Activated CD8-positive, alpha-beta T cell treated with anti-CD3 and anti-CD28 coated beads, Interleukin-2, amount 10 ng/mL, durations not matched to agents 7 days and 5 days (primary cell): ENCODE data around the gene AIF1L. TPM values are rescaled to one million over a fixed set of nuclear protein-coding genes. Genes with fewer than 3 reads are reported as not detected.

Experiments
- ATAC-seq: fragments of 150-1000 bp; cut with Tn5 transposase; one replicate; pipeline ENCODE4 v1.10.0; 2021; ENCODE audit warnings: moderate library complexity
- CTCF ChIA-PET: fragments of 350-600 bp; sonication (Branson Sonifier 250); formaldehyde crosslinking; loops from one replicate; lab custom pipeline; 2021; ENCODE audit warnings: antibody characterized with exemption; lab: Charles Lee
- POLR2A ChIA-PET: fragments of 350-600 bp; sonication (Branson Sonifier 250); formaldehyde crosslinking; loops from one replicate; lab custom pipeline; 2021; ENCODE audit warnings: antibody characterized with exemption; lab: Charles Lee
- DNase-seq: peaks from one replicate; pipeline ENCODE4 v3.0.0-alpha.2; 2020
- H3K27ac Mint-ChIP-seq: one replicate; pipeline ENCODE4 v1.8.0; 2021; ENCODE audit warnings: mild to moderate bottlenecking, mixed read lengths
- H3K27me3 Mint-ChIP-seq: one replicate; pipeline ENCODE4 v1.8.0; 2021; ENCODE audit warnings: low read depth, mixed read lengths
- H3K36me3 Mint-ChIP-seq: one replicate; pipeline ENCODE4 v1.8.0; 2021; ENCODE audit warnings: low read depth, mixed read lengths
- H3K4me1 Mint-ChIP-seq: one replicate; pipeline ENCODE4 v1.8.0; 2021; ENCODE audit warnings: low read depth, mixed read lengths
- H3K4me3 Mint-ChIP-seq: one replicate; pipeline ENCODE4 v1.8.0; 2021; ENCODE audit warnings: mild to moderate bottlenecking, mixed read lengths
- H3K9me3 Mint-ChIP-seq: one replicate; pipeline ENCODE4 v1.8.0; 2022; ENCODE audit warnings: mixed read lengths; ENCODE audit not compliant: insufficient read depth
- total RNA-seq, 2 experiments: library from RNA; stranded (reverse); gene quantifications; one replicate each; pipeline ENCODE4 v1.2.3, GENCODE V29; 2021

AIF1L gene
- total RNA-seq, 2 experiments from 2014 or later: 0.29 to 0.31 TPM

DNA sequence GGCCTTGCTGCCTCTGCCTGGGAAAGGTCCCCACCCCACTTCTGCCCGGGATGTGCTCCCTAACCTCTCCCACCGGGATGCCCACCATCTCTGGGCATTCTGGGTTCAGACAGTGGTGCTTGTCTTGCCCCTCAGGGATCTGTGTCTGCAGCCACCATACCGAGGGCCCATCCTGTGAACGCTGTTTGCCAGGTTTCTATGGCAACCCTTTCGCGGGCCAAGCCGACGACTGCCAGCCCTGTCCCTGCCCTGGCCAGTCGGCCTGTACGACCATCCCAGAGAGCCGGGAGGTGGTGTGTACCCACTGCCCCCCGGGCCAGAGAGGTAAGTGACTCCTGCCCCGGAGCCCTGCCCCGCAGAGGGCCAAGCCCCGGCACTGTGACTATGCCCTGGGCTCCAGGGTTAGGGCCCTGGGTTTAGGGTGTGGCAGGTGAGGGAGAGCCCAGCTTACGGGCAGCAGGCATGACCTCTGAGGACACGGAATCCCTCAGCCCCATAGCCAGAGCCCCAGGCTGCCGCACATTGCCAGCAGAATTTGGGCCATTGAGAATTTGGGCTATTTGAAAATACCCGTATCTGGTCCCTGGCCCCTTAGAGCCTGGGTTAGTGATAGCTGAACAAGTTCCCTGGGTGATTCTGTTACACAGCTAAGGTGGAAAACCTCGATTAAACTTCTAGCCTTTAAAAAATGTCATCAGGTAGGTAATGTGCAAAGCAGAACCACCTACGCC lies 35.3 kb upstream of the AIF1L start:
- ATAC-seq (no peak), DNase-seq (no peak)
- no peak overlapping the region for H3K27ac Mint-ChIP-seq
- no peak overlapping the region for H3K4me3 Mint-ChIP-seq
- ChIA-PET POLR2A (no interaction called here), CTCF (no interaction called here)
- no peaks in the 10 kb centered on the region for H3K4me1 Mint-ChIP-seq
- no peaks in the 10 kb centered on the region for H3K36me3 Mint-ChIP-seq
- H3K27me3 Mint-ChIP-seq: no peaks in the 10 kb centered on the region
- H3K9me3 Mint-ChIP-seq: no peaks in the 10 kb centered on the region

DNA sequence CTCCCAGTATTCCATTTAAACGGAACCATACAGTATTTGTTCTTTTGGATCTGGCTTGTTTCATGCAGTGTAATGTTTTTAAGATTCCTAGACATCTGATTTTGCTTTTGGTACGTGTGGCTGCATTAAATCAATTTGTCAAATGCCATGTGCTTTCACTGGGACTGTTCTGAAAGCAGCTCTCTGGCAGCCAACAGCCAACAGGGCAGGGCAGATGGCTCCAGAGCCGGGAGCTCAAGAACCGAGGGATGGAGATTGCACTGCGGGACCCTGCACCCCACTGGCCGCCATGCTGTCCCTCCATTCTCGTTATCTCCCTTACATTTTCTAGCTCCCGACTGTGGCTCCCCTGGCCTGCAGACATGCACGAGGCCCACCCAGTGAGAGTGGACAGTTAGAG lies 33.4 kb upstream of the AIF1L start:
- H3K27ac Mint-ChIP-seq: no peak overlapping the region

DNA sequence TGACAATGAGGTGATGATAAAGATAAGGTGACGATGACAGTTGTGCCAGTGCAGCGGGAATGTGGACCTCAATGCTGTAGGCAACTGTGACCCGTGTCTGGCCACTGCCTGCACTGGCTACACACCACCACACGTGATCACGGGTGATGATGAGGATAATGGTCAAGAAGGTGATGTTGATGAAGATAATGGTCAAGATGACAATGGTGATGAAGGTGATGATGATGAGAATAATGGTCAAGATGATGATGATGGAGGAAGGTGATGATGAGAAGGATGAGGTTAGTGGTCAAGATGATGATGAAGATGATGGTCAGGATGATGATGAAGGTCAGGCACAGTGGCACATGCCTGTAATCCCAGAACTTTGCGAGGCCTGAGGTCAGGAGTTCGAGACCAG lies 30.7 kb upstream of the AIF1L start:
- Mint-ChIP-seq H3K4me3 (no peak overlapping the region), H3K9me3 (no peaks in the 10 kb centered on the region), H3K27ac (no peak overlapping the region), H3K36me3 (no peaks in the 10 kb centered on the region), H3K27me3 (no peaks in the 10 kb centered on the region), H3K4me1 (no peaks in the 10 kb centered on the region)
- ChIA-PET CTCF (no interaction called here), POLR2A (no interaction called here)
- no peak for DNase-seq
- ATAC-seq: no peak

More for the DNA sequence above, 33.4 kb upstream of the AIF1L start:
- Mint-ChIP-seq H3K4me1 (no peaks in the 10 kb centered on the region), H3K9me3 (no peaks in the 10 kb centered on the region), H3K4me3 (no peak overlapping the region), H3K27me3 (no peaks in the 10 kb centered on the region), H3K36me3 (no peaks in the 10 kb centered on the region)
- CTCF ChIA-PET: interaction anchor here (1.3 to 1.4 kb wide), 2 partner anchors 9 to 274 kb away, joined by 4 to 8 read pairs; no protein-coding TSS in a partner anchor
- no peak for DNase-seq
- no peak for ATAC-seq
- POLR2A ChIA-PET: no interaction called here

DNA sequence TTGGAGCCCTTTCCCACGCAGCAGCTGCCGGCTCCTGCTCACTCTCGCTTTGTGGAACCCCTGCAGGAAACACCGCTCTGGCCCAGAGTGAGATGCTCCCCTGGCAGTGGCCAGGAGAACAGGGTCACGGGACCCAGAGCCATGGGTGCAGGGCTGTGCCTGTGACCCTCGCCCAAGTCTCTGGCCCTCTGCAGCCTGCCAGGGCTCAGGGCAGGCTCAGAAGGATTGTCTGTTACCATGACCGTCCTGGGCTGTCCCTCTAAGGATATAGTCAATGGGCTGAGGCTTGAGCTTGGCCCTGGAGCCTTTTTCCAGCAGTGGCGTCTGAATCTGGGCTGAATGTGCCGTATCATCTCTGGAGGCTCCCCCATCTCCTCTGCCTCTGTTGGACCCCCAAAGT lies 28.7 kb upstream of the AIF1L start:
- DNase-seq (no peak), ATAC-seq (no peak)
- ChIA-PET POLR2A (no interaction called here), CTCF (no interaction called here)
- no peaks in the 10 kb centered on the region for H3K27me3 Mint-ChIP-seq
- no peaks in the 10 kb centered on the region for H3K4me1 Mint-ChIP-seq
- H3K27ac Mint-ChIP-seq: no peak overlapping the region
- no peaks in the 10 kb centered on the region for H3K9me3 Mint-ChIP-seq
- H3K4me3 Mint-ChIP-seq: no peak overlapping the region
- H3K36me3 Mint-ChIP-seq: no peaks in the 10 kb centered on the region

DNA sequence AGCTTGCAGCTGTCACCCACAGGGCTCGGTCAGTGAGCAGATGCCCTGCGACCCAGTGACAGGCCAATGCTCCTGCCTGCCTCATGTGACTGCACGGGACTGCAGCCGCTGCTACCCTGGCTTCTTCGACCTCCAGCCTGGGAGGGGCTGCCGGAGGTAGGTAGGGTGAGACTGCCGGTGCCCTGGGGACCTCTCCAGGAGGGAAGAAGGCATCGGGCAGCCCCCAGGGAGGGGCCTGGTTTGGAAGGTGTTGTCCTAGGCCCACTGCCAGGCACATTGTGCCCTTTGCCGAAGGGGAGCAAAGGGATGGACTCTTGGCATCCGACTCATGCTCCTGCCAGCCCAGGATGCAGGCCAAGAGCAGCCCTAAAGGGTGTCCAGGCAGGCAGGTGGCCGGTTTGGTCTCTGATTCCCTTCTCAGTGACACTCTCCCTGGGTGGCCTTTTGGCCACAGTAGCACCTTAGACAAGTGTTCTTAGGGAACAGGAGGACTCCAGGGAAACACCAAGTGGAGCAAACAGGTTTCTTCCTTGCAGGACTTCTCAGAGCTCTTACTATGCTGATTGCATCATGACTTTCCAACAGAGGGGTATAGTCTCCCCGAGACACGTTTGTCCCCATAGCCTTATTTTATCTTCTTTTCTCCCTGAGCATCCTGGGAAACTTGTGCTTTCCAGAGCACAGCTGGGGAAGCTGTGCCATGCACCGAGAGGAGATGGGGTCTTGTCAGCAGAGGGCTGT lies 28.1 kb upstream of the AIF1L start:
- CTCF ChIA-PET: no interaction called here
- no peaks in the 10 kb centered on the region for H3K9me3 Mint-ChIP-seq
- no peak overlapping the region for H3K4me3 Mint-ChIP-seq
- H3K27me3 Mint-ChIP-seq: no peaks in the 10 kb centered on the region
- ATAC-seq (no peak), DNase-seq (no peak)
- no peak overlapping the region for H3K27ac Mint-ChIP-seq
- no peaks in the 10 kb centered on the region for H3K36me3 Mint-ChIP-seq
- POLR2A ChIA-PET: no interaction called here
- H3K4me1 Mint-ChIP-seq: no peaks in the 10 kb centered on the region

DNA sequence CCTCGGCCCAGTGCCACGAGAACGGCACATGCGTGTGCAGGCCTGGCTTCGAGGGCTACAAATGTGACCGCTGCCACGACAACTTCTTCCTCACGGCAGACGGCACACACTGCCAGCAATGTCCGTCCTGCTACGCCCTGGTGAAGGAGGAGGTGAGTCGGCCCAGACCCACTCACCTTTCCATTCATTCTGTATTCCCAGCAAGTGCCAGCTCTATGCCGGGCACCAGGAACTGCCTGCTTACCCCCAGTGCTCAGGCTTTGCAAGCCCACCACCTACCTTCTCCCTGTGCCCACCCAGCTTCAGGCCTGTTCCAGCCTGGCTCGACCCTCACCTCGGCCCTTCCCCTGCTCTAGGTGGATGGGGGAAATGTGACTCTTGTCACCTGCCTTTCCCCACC lies 26.6 kb upstream of the AIF1L start:
- Mint-ChIP-seq H3K4me1 (no peaks in the 10 kb centered on the region), H3K27ac (no peak overlapping the region), H3K4me3 (no peak overlapping the region), H3K36me3 (no peaks in the 10 kb centered on the region), H3K27me3 (no peaks in the 10 kb centered on the region), H3K9me3 (no peaks in the 10 kb centered on the region)
- POLR2A ChIA-PET: no interaction called here
- no peak for DNase-seq
- ATAC-seq: no peak
- CTCF ChIA-PET: no interaction called here

DNA sequence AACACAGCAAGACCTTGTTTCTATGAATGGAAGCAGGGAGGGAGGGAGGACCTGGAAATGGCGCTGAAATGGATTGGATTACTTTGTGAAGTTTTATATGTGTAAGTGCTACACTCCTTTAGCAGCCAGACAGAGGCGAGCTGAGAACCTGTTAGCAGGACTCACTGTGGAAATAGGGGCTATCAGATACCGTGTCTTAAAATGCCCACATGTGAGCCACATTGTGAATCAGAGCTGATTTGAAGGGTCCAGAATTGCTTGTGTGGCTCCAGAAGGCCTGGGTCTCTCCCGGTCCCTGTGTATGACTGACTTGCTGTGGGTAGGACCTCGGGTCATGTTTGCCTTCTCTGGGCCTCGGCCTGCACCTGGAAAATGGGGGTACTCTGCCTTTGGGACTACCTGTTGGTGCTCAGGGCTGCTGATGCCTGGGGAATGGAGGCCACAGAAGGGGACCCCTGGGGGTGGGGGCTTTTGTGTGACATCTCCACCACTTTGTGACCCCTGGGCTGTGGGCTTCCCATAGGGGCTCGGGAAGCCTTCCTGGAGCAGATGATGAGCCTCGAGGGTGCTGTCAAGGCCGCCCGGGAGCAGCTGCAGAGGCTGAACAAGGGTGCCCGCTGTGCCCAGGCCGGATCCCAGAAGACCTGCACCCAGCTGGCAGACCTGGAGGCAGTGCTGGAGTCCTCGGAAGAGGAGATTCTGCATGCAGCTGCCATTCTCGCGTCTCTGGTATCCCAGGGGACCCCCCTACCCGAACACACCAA lies 24.0 kb upstream of the AIF1L start:
- Mint-ChIP-seq H3K4me3 (no peak overlapping the region), H3K4me1 (peaks cover 2% of the 10 kb centered on the region), H3K27me3 (no peaks in the 10 kb centered on the region), H3K36me3 (no peaks in the 10 kb centered on the region), H3K27ac (no peak overlapping the region), H3K9me3 (no peaks in the 10 kb centered on the region)
- DNase-seq (no peak), ATAC-seq (no peak)
- CTCF ChIA-PET: no interaction called here
- POLR2A ChIA-PET: no interaction called here

DNA sequence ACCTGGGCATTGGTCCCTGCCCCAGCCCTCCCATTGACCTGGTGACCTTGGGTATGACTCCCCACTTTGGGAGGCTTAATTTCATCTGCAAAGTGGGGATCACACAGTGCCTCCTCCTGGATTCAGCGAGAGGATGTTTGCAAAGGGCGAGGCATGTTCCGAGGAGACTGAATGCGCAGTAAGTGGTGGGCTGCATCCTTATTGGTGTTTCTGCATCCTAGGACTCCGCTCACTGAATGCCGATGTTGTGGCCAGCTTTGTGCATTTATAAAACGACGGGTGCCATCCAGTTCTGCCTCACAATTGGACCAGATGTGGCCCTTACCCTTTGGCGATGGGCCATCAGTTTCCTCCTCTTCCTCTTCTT lies 23.5 kb upstream of the AIF1L start:
- Mint-ChIP-seq H3K27ac (no peak overlapping the region), H3K4me1 (peaks cover 2% of the 10 kb centered on the region), H3K9me3 (no peaks in the 10 kb centered on the region), H3K36me3 (no peaks in the 10 kb centered on the region), H3K4me3 (no peak overlapping the region), H3K27me3 (no peaks in the 10 kb centered on the region)
- POLR2A ChIA-PET: no interaction called here
- CTCF ChIA-PET: no interaction called here
- no peak for DNase-seq
- ATAC-seq: no peak

DNA sequence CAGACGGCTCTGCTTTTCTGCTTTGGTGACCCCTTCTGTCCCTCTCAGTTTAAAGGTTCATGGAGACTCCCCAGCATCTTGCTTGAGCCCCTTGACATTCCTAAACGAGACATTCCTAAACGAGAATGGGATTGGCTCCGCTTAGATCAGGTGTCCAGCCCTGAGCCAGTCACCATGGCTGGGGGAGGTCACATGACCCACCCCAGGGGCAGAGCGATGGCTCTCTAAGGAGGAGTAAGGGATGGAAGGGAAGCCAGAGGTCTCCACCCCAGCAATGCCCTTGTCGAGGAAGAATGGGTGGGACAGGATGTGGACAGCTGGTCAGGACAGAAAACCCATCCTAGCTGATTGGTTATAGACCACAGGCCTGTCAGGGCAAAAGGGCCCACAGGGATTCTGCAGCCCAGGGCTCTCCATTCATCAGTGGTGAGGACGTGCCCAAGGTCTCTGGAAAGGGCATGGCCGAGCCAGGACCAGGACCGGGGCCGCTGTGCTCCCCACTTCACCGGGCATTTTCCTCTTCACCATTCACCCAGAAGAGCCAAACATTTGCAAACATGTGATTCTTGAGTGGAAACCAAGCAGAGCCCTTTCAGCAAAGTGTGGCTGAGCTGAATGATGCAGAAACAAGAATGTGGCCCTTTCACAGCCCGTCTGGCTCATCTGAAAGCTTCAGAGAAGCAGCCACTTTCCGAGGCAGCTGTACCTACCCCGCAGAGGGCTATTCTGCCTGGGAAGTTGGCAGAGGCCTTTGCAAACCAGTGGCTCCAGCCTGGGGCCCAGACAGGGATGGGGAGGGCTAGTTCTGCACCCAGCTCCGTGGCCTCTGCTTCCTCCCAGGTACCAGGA lies 19.8 kb upstream of the AIF1L start:
- H3K27me3 Mint-ChIP-seq: no peaks in the 10 kb centered on the region
- H3K4me3 Mint-ChIP-seq: no peak overlapping the region
- CTCF ChIA-PET: no interaction called here
- POLR2A ChIA-PET: interaction anchor here (0.6 kb wide), 1 partner anchor 786 kb away, joined by 3 read pairs; no protein-coding TSS in a partner anchor
- peaks cover 2% of the 10 kb centered on the region for H3K4me1 Mint-ChIP-seq
- no peaks in the 10 kb centered on the region for H3K9me3 Mint-ChIP-seq
- H3K27ac Mint-ChIP-seq: no peak overlapping the region
- no peak for ATAC-seq
- no peak for DNase-seq
- no peaks in the 10 kb centered on the region for H3K36me3 Mint-ChIP-seq

DNA sequence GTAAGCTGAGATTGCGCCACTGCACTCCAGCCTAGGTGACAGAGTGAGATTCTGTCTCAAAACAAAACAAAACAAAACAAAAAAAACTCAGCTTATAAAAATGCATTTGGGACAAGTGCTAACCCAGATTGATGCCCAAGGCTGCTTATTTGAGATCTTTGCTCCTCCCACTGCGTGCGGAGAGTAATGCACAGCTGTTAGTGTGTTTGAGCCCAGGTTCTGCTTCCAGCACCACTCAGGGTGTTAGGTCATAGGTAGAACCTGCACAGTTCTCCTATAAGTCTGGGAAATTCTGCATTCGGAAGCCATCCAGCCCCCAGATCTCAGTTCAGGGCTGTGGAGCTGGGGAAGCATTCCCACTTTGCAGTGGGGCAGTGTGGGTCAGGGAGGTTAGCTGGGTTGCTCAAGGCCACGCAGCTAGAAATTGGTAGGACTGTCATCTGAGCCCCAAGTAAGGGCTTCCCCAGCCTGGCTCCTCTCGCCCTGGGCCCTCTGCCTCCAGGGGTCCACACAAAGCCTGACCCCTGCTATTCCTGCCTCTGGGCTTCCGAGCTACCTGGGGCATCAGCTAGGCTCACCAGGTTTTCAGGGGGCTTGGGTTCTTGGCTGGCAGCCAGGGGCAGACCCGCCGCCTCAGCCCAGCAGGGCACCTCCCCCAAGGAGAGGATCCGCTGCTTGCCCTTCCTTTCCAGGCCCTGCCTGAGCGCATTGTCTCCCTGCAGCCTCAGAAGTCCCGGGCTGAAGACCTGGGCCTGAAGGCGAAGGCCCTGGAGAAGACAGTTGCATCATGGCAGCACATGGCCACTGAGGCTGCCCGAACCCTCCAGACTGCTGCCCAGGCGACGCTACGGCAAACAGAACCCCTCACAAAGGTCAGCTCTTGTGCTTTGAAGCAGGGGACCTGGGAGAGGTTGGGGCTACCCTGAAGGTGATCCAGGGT lies 17.6 kb upstream of the AIF1L start:
- ATAC-seq (no peak), DNase-seq (no peak)
- Mint-ChIP-seq H3K4me3 (no peak overlapping the region), H3K36me3 (no peaks in the 10 kb centered on the region), H3K4me1 (peaks cover 2% of the 10 kb centered on the region), H3K27me3 (peaks cover 4% of the 10 kb centered on the region), H3K27ac (no peak overlapping the region), H3K9me3 (no peaks in the 10 kb centered on the region)
- CTCF ChIA-PET: interaction anchor here (1.6 kb wide), 1 partner anchor 32 kb away, joined by 8 read pairs; no protein-coding TSS in a partner anchor
- POLR2A ChIA-PET: no interaction called here

DNA sequence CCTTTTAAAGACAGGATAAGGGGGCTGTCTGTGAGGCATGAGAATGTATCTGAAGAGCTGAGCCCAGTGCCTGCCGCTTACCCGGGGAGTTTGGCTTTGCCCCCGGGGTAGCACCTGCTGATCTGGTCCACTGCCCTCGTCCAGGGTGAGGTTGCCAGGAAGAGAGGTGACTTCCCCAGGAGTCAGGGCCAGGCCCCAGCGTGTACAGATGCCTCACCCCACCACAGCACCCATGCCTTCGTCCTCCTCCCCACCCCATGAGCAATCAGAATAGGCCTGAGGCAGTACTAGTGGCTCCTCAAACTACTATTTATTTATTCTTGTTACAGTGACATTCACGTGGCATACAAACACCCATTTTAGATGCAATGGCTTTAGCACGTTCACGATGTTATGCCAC lies 15.7 kb upstream of the AIF1L start:
- Mint-ChIP-seq H3K9me3 (no peaks in the 10 kb centered on the region), H3K27ac (no peak overlapping the region), H3K36me3 (no peaks in the 10 kb centered on the region), H3K4me1 (peaks cover 2% of the 10 kb centered on the region), H3K4me3 (no peak overlapping the region), H3K27me3 (peaks cover 4% of the 10 kb centered on the region)
- CTCF ChIA-PET: no interaction called here
- POLR2A ChIA-PET: no interaction called here
- ATAC-seq (no peak), DNase-seq (no peak)
